ENCODE measurements around the gene RYR2.

- TF ChIP-seq, protein P1, sequence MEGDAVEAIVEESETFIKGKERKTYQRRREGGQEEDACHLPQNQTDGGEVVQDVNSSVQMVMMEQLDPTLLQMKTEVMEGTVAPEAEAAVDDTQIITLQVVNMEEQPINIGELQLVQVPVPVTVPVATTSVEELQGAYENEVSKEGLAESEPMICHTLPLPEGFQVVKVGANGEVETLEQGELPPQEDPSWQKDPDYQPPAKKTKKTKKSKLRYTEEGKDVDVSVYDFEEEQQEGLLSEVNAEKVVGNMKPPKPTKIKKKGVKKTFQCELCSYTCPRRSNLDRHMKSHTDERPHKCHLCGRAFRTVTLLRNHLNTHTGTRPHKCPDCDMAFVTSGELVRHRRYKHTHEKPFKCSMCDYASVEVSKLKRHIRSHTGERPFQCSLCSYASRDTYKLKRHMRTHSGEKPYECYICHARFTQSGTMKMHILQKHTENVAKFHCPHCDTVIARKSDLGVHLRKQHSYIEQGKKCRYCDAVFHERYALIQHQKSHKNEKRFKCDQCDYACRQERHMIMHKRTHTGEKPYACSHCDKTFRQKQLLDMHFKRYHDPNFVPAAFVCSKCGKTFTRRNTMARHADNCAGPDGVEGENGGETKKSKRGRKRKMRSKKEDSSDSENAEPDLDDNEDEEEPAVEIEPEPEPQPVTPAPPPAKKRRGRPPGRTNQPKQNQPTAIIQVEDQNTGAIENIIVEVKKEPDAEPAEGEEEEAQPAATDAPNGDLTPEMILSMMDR (conservative IDR thresholded peaks at IDR 0.05; ENCODE audit: low read length): no peak
- no peak for TF ChIP-seq EZH2phosphoT487 (IDR thresholded peaks at IDR 0.05; ENCODE audit: borderline replicate concordance, low read depth, low read length)
Measured at GRCh38 chr1:237059244-237059643, 17.3 kb downstream of the RYR2 start.
